HG03064 (cell line): ENCODE measurements around the gene PTPRN2.
A peak's percentile ranks its signal among the peaks of the same experiment; 100 is the strongest.
"Not testable (repeated sequence)": the region's sequence is repeated elsewhere in the genome, so short reads cannot be mapped to it uniquely, and the experiment has no call there.

Experiments
- ATAC-seq: cut with Tn5 transposase; IDR thresholded peaks from one replicate; pipeline ENCODE4 v1.9.1; 2021; ENCODE audit warnings: low read depth; ENCODE audit not compliant: unreplicated experiment

The PTPRN2 gene

GRCh38 chr7:157576415-157576814, 1011.2 kb downstream of the PTPRN2 start:
- ATAC-seq = no peak

DNA sequence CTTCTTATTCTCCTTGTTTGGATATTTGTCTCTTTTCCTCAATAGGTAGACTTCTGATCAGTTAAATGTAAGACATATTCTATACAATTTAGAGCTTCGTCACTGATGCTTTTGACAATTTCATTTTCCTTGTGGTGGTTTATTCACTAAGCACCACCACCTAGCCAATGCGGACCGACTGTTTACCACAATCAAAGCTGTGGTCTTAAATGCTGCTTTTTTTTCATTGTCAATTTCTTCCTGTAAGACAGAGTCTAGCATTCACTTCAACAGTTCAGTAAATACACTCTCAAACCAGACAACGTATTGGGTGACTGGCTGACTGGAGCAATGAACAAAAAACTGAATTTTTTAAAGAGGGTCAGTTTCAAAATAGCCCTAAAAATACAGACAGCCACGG, 1011.8 kb downstream of the PTPRN2 start:
- no peak for ATAC-seq

DNA sequence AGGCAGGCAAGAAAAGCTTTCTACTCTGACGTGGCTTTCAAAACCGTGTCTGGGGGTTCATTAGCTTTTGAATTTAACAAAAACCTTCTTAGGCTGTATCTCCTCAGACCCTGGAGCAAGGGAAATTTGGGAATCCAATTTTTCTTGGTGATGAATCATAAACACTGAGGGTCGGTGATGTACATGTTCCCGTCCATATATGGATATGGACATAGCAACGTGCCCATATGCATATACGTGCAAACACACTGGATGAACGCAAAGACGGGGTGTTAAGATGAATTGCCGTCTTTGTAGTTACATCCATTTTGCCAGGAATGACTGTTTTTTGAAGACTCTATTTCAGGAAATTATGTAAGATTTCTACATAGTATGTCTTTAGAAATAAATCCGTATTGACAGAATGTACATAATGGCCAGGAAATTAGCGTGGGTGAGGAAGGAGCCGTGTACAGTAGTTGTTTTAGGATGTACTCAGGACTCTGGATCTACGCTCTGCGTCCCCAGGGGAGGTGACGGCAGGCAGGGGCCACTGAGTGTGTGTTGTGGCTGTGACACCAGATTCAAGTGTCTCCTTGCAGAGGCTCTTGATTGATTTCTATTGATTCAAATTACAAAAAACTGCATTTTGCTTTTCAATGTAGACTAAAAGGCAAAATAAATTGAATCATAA, 1012.6 kb downstream of the PTPRN2 start:
- no peak for ATAC-seq

DNA sequence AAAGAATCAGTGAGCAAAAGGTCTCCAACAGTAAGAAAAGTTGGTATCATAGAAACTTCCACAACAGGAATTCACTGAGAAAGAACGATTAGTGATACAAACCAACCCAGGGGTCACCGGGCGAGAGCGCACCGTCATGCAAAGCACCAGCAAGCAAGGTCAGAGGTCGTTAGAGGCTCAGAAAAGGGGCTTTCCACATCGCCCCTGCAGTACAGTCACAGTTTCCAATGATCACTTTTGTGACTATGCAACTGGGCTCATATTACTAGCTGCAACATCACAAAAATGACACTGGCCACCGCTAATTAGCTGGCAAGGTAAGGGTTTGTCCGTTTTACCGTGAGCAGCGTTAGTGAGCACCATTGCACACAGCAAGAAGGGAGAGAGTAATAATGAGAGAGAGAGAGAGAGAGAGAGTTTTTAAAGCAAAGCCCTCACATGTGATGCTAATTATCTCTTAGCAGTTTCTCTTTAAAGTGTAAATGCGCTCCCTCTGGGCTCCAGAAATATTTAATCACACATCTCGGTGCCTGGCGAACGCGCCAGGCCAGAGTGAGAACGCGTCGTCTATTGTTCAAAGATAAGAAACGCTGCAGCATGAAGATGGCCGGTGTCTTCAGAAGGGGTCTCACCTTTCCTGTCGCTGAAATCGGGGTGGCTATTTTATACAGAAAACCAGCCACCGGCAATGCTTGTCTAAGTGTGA, 1013.4 kb downstream of the PTPRN2 start:
- no peak for ATAC-seq

DNA sequence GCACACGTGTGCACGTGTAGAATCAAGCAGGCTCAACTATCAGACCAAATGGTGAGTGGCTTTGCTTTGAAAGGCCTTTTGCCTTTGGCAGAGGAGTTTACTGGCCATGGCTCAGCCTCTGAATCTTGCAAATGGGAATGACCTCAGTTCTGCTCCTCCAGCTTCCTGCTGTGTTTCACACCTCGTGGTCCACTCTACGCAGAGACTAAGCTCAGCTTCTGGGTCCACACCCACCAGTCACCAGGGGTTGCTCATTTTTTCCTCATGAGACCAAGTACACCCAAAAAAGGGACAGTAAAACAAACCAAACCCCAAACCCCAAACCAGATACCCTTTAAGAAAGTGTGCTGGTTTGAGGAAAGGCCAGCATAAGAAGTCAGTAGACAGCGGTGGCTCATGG, 1014.4 kb downstream of the PTPRN2 start:
- ATAC-seq = no peak

- no peak for ATAC-seq
Measured at GRCh38 chr7:157572622-157573021, 1015.0 kb downstream of the PTPRN2 start.

DNA sequence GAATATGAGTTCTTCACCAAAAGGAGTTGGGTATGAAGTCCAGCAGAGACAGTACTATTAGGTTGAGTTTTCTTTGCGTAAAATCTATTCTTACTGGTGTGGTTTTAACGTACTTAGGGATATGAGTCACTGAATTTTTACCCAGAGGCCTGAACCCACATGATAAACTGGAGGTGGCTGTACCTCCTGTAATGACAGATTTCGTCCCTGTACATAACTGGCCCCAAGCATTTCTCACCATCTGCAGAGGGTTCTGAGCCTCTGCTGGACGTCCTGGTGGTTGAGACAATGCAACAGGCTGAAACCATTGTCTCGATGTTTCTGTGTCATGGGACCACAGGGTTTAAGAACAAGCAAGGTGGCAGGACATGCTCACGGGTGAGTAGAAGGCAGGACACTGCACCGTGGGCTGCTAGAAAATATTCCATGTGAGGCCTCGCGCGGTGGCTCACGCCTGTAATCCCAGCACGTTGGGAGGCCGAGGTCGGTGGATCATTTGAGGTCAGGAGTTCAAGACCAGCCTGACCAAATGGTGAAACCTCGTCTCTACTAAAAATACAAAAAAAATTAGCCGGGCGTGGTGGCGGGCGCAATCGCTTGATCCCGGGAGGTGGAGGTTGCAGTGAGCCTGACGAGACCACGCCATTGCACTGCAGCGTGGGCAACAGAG, 1017.0 kb downstream of the PTPRN2 start:
- no peak for ATAC-seq

- no peak for ATAC-seq
Measured at GRCh38 chr7:157569967-157570366, 1017.7 kb downstream of the PTPRN2 start.

DNA sequence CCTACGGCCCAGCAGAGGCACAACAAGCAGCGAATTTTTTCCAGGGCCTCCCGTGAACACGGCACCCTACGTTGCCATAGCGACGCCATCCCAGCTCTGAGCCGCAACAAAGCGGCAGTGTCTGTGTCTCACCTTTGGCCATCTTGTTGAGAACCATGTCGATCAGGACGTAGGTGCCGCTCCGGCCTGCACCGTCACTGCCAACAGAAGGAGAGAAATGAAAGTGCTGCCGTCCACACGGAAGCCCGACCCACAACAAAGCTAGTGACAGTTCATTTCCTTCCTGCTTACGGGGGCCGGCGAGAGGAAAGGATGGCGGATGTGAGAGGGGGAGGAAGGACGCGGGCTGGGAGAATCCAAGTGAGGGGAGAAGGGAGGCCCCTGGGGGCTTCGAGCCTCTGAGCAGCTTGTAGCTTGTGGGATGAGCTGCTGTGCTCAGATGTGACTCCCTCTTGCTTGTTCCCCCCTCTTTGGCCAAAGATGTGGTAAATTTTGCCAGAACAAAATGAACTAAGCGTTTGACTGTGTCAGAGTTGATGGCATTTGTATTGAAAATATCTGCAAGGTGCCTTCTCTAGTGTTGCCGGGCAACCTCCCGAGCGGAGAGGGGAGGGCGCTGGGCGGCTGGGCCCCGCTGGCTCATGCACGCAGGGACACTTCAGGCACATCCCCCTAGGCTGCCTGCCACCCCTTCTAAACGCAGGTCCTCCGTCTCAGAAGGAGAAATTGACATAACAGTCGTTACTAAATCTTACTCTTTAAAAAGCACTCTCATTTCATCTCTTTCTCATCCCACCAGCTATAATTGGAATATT, 1018.6 kb downstream of the PTPRN2 start:
- ATAC-seq = peak; percentile 85

- no peak for ATAC-seq
Measured at GRCh38 chr7:157568106-157568769, 1019.4 kb downstream of the PTPRN2 start.

GRCh38 chr7:157567666-157568065, 1020.0 kb downstream of the PTPRN2 start:
- ATAC-seq = no peak

GRCh38 chr7:157566631-157567006, 1021.0 kb downstream of the PTPRN2 start:
- no peak for ATAC-seq

GRCh38 chr7:157565981-157566630, 1021.5 kb downstream of the PTPRN2 start:
- no peak for ATAC-seq

DNA sequence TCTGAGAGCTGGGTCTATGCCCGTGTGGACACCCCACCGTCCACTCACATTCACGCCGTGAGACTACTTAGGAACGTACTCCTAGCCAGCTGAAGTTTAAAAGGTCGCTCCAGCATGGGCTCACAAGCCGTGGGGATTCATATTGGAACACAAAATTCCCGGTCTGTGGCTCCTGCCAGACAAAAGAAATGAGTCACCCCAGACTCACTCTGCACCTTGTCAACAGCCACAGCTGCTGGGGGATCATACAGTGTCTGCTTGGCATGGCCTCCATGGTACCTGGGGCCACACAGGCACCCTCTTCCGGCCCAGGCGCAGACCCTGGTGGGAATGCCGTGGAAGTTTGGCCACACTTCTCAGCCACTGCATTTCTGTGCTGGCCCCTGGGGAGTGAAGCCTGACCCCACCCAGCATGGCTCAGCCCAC, 1022.4 kb downstream of the PTPRN2 start:
- ATAC-seq = no peak

DNA sequence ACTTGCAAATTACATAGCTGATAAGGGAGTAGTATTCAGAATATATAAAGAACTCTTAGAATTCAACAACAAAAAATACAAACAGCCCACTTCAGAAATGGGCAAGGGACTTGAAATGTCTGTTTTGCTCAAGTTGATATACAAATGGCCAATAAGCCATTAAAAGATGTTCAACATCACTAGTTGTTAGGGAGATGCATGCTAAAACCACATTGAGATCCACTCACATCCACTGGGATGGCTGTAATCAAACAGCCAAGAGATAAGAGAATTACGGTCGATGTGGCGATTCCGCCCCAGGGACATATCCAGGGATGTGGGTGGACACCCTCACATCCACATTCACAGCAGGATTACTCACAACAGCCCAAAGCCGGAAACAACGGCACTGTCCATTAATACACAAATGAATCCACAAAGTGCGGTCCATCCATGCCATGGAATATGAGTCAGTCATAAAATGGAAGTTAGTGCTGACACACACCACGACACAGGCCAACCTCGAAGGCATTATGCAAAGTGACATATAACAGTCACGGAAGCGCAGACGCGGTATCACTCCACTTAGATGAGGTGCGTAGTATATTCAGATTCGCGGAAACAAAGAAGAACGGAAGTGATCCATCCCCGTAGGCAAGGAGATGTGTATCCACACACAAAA, 1023.0 kb downstream of the PTPRN2 start:
- ATAC-seq = no peak

DNA sequence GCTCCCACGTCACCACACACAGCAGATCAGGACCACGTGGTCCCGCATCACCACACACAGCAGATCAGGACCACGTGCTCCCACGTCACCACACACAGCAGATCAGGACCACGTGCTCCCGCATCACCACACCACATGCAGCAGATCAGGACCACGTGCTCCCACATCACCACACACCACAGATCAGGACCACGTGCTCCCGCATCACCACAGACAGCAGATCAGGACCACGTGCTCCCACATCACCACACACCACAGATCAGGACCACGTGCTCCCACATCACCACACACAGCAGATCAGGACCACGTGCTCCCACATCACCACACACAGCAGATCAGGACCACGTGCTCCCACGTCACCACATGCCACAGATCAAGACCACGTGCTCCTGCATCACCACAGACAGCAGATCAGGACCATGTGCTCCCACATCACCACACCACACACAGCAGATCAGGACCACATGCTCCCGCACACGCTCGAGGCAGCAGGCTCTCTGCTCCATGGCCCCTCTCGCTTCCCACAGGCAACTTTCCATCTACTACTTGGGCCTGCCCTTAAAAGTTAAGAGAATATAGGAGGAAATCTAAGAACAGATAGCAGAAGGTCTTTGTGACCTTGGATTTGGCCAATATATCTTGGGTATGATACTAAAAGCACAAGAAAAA, 1024.0 kb downstream of the PTPRN2 start:
- not testable (repeated sequence) for ATAC-seq

DNA sequence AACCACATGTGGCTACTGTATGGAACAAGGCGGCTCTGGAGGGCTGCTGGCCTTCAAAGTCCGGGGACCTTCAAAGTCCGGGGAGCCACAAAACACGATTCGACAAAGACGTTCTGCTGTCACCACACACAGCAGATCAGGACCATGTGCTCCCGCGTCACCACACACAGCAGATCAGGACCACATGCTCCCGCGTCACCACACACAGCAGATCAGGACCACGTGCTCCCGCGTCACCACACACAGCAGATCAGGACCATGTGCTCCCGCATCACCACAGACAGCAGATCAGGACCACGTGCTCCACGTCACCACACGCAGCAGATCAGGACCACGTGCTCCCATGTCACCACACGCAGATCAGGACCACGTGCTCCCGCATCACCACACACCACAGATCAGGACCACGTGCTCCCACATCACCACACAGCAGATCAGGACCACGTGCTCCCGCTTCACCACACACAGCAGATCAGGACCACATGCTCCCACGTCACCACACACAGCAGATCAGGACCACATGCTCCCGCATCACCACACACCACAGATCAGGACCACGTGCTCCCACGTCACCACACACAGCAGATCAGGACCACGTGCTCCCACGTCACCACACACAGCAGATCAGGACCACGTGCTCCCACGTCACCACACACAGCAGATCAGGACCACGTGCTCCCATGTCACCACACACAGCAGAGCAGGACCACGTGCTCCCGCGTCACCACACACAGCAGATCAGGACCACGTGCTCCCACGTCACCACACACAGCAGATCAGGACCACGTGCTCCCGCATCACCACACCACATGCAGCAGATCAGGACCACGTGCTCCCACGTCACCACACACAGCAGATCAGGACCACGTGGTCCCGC, 1024.9 kb downstream of the PTPRN2 start:
- ATAC-seq = not testable (repeated sequence)
